A673 (cell line): ENCODE measurements around the gene NUP188. TPM values are rescaled to one million over a fixed set of nuclear protein-coding genes. Genes with fewer than 3 reads are reported as not detected.

Source experiments
- BruUV-seq: library from RNA; stranded (reverse); fragments of 400-500 nt; replicated peaks from 2 replicates; lab custom pipeline; 2021; lab: Mats Ljungman, UMichigan
- CTCF ChIA-PET: fragments of 300-600 bp; sonication (Branson Sonifier 250); formaldehyde crosslinking; loops from one replicate; lab custom pipeline; 2022; ENCODE audit warnings: antibody characterized with exemption; lab: Charles Lee
- POLR2A ChIA-PET: fragments of 300-600 bp; sonication (Branson Sonifier 250); formaldehyde crosslinking; loops from one replicate; lab custom pipeline; 2022; ENCODE audit warnings: antibody characterized with exemption; ENCODE audit not compliant: low non-redundant PET; lab: Charles Lee
- DNase-seq: peaks from one replicate; pipeline ENCODE4 v3.0.0-alpha.2; 2015; ENCODE audit warnings: low spot score
- H3K27ac ChIP-seq: fragments of 200-600 bp; sonication (generic); 2 replicates; pipeline ENCODE4 v1.5.1; 2016; ENCODE audit warnings: mixed run types, low read depth, mild to moderate bottlenecking, mixed read lengths, antibody characterized with exemption, low read length; ENCODE audit not compliant: poor library complexity, severe bottlenecking
- H3K27me3 ChIP-seq: fragments of 200-600 bp; sonication (generic); replicated peaks from 2 replicates; pipeline ENCODE4 v1.6.1; 2017; ENCODE audit warnings: mixed run types, low read depth, mild to moderate bottlenecking, mixed read lengths, antibody characterized with exemption, low read length; ENCODE audit not compliant: insufficient read depth, poor library complexity
- H3K36me3 ChIP-seq: fragments of 200-600 bp; sonication (generic); 2 replicates; pipeline ENCODE4 v1.6.1; 2016; ENCODE audit warnings: mixed run types, mild to moderate bottlenecking, mixed read lengths, antibody characterized with exemption, low read length; ENCODE audit not compliant: insufficient read depth, poor library complexity, severe bottlenecking
- H3K4me1 ChIP-seq: fragments of 200-600 bp; sonication (generic); 2 replicates; pipeline ENCODE4 v1.6.1; 2017; ENCODE audit warnings: mixed run types, mild to moderate bottlenecking, mixed read lengths, antibody characterized with exemption, low read length; ENCODE audit not compliant: insufficient read depth, poor library complexity, severe bottlenecking
- H3K4me3 ChIP-seq: fragments of 200-600 bp; sonication (generic); 2 replicates; pipeline ENCODE4 v1.5.1; 2016; ENCODE audit warnings: low read depth, mixed run types, mild to moderate bottlenecking, mixed read lengths, low read length; ENCODE audit not compliant: poor library complexity, severe bottlenecking
- H3K9me3 ChIP-seq: fragments of 200-600 bp; sonication (generic); 2 replicates; pipeline ENCODE4 v1.6.1; 2016; ENCODE audit warnings: mixed run types, low read depth, mild to moderate bottlenecking, mixed read lengths, antibody characterized with exemption, low read length; ENCODE audit not compliant: poor library complexity, severe bottlenecking
- EZH2 ChIP-seq: fragments of 200-600 bp; sonication (generic); IDR thresholded peaks from 2 replicates; pipeline ENCODE4 v1.6.1; 2017; ENCODE audit warnings: borderline replicate concordance, low read depth, mild to moderate bottlenecking, mixed read lengths, antibody characterized with exemption, low read length; ENCODE audit not compliant: poor library complexity, severe bottlenecking
- intact Hi-C: fragments of 100-400 bp; cut with micrococcal nuclease; formaldehyde crosslinking; loops from one replicate; pipeline ENCODE4 v1.10.0; 2022; ENCODE audit not compliant: unreplicated experiment
- total RNA-seq: library from RNA; stranded (reverse); gene quantifications from 2 replicates; pipeline ENCODE4 v1.2.3, GENCODE V29; 2021
- TF ChIP-seq, protein P1 (sequence below): fragments of 300-800, 200-600 bp; sonication (generic); conservative IDR thresholded peaks from 2 replicates; pipeline ENCODE4 v1.5.1; 2017; ENCODE audit warnings: low read depth, mild to moderate bottlenecking, antibody characterized with exemption, low read length, moderate library complexity, mixed read lengths

Gene NUP188
- total RNA-seq, 1 experiment from 2014 or later, result 170 TPM

DNA sequence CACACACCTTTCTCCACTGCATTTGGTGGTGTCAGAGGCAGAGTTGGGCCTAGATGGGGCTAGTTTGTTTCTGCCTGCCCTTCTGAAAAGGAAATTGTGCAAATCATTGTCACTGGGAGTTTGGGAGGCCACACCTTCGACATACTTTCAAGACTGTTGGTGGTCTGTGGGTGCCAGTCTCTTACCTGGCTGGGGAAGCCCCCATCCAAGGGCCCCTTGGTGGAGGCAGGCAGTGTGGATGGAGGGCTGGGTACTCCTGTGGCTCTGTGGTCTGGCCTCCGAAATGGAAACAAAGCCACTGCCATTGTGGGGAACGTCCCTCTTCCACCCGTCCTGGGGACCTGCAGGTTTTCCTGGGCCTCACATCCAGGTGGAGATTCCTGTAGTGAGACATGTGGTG lies 37.6 kb upstream of the NUP188 start:
- intact Hi-C loops, result no loop called here
- no peak for TF ChIP-seq EZH2
- TF ChIP-seq, protein P1, sequence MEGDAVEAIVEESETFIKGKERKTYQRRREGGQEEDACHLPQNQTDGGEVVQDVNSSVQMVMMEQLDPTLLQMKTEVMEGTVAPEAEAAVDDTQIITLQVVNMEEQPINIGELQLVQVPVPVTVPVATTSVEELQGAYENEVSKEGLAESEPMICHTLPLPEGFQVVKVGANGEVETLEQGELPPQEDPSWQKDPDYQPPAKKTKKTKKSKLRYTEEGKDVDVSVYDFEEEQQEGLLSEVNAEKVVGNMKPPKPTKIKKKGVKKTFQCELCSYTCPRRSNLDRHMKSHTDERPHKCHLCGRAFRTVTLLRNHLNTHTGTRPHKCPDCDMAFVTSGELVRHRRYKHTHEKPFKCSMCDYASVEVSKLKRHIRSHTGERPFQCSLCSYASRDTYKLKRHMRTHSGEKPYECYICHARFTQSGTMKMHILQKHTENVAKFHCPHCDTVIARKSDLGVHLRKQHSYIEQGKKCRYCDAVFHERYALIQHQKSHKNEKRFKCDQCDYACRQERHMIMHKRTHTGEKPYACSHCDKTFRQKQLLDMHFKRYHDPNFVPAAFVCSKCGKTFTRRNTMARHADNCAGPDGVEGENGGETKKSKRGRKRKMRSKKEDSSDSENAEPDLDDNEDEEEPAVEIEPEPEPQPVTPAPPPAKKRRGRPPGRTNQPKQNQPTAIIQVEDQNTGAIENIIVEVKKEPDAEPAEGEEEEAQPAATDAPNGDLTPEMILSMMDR, result no peak
- peaks cover 16% of the 10 kb centered on the region for H3K4me1 ChIP-seq
- H3K27me3 ChIP-seq, result no peaks in the 10 kb centered on the region
- no peaks in the 10 kb centered on the region for H3K9me3 ChIP-seq
- DNase-seq, result no peak
- ChIA-PET CTCF (no interaction called here), POLR2A (no interaction called here)
- H3K27ac ChIP-seq, result no peak overlapping the region
- peaks cover 30% of the 10 kb centered on the region for H3K36me3 ChIP-seq
- no peak overlapping the region for H3K4me3 ChIP-seq
- no TSS peak for BruUV-seq

DNA sequence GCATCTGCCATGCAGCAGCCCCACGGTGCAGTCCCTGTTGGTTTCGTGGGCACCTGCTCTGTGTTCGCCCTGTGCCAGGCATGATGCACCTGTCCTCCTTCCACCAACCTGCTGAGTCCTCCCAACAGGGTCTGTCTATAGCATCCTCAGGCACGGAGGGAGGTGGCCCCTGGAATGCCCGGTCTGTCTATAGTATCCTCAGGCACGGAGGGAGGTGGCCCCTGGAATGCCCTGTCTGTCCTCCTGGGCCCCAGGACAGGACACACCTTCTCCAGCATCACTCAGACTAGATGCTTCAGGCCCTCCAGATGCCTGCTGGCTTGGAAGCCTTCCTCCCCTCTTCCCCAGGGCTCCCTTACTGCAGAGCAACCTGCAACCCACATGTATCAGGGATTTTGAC lies 36.6 kb upstream of the NUP188 start:
- peaks cover 31% of the 10 kb centered on the region for H3K36me3 ChIP-seq
- H3K27ac ChIP-seq, result no peak overlapping the region
- intact Hi-C loops, result no loop called here
- peaks cover 16% of the 10 kb centered on the region for H3K4me1 ChIP-seq
- no peak for DNase-seq
- BruUV-seq, result no TSS peak
- TF ChIP-seq EZH2, result no peak
- TF ChIP-seq, protein P1, result no peak
- ChIA-PET POLR2A (no interaction called here), CTCF (no interaction called here)
- no peaks in the 10 kb centered on the region for H3K9me3 ChIP-seq
- H3K4me3 ChIP-seq, result no peak overlapping the region
- no peaks in the 10 kb centered on the region for H3K27me3 ChIP-seq

DNA sequence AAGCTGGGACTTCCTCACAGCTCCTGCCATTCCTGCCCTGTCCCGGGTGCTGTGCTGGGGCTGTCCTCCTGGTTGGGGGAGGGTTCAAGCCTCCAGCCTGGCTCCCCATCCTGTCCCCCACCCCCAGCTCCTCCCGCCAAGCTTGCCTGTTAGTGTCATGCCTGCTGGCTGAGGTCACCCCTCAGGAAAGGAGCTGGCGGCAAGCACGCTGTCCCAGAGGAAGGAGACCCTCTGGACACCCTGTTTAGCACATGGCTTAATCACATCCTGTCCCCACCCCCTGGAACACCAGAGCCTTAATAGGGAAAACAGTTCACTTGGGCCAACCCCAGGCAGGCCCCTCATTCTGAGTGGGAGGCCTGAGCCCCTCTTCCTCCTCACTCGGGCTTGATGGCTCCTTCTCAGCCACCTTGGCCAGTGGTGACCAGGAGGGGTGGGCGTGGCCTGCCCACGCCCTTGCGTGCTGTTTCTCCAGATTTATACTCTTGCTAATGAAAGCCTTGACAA lies 35.9 kb upstream of the NUP188 start:
- TF ChIP-seq, protein P1, result no peak
- no peak for TF ChIP-seq EZH2
- peaks cover 16% of the 10 kb centered on the region for H3K4me1 ChIP-seq
- intact Hi-C loops, result no loop called here
- H3K27me3 ChIP-seq, result no peaks in the 10 kb centered on the region
- H3K27ac ChIP-seq, result peak overlapping the region; percentile 52
- no TSS peak for BruUV-seq
- ChIA-PET POLR2A (no interaction called here), CTCF (no interaction called here)
- H3K36me3 ChIP-seq, result peaks cover 37% of the 10 kb centered on the region
- no peaks in the 10 kb centered on the region for H3K9me3 ChIP-seq
- peak; percentile 54 for DNase-seq
- H3K4me3 ChIP-seq, result no peak overlapping the region
